Lung microvascular endothelial cell (primary cell): ENCODE measurements around the gene DGKZ. TPM values are rescaled to one million over a fixed set of nuclear protein-coding genes. Genes with fewer than 3 reads are reported as not detected.

Experiments used
- DNase-seq, 2 donors: peaks; one replicate each; pipeline versions ENCODE4 v3.0.0 to v3.0.0-alpha.2; 2010; ENCODE audit warnings: low read depth in 2 of 2
- total RNA-seq: library from RNA; depleted of rRNA; stranded (reverse); fragments of >200 nt; gene quantifications from 2 replicates; pipeline ENCODE4 v1.2.1, GENCODE V29; 2014

DGKZ gene
- total RNA-seq, 1 donor from 2014 or later: 46.2 TPM

GRCh38 chr11:46345881-46346484 is 1.3 kb upstream of the DGKZ start:
- DNase-seq: peak in 1 of 2 donors; percentile 32

DNA sequence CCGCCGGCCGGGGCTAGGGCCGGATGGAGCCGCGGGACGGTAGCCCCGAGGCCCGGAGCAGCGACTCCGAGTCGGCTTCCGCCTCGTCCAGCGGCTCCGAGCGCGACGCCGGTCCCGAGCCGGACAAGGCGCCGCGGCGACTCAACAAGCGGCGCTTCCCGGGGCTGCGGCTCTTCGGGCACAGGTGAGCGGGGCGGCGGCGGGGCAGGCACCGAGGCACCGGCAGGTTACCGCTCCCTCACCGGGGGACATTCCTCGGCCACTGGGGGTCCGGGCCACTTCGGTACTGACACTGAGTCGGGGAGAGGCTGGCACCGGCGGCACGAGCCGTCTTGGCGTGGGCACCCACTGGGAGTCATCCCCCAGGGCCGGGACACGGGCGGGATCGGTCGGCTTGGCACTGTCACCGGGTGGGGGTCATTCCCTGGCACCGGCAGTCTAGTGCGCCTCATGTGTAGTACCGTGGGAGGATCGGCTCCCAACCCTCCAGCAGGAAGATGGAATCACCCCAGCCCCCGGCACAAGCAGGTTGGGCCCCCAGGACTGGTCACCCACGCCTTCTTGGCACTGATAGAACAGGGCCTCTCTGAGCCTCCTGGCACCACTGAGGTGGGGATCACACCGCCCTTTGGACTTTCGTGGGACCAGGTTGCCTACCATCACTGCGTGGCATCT is 511 bp downstream of the DGKZ start:
- peak in 1 of 2 donors; percentile 25 for DNase-seq

GRCh38 chr11:46348566-46349401 is 1.5 kb downstream of the DGKZ start:
- DNase-seq: no peak

DNA sequence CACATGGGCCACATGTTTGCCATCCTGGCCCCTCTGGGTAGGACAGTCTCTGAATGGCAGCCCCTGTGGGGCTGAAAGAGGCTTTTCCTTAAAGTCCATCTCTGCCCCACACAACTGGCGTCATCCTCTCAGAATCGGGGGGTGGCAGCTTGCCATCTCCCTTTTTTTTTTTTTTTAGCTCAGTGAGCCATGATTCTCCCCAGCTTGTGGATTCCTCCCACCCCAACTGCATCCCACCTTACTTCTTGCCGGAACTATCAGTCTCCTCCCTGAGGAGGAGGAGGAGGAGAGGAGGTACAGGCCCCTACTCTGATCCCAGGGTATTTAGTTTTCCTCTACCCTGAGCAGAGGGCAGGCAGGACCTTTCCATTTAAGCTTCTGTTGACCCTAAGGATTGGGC is 3.4 kb downstream of the DGKZ start:
- no peak for DNase-seq

- DNase-seq: no peak
These were observed 3.9 kb downstream of the DGKZ start for GRCh38 chr11:46351148-46351547.

DNA sequence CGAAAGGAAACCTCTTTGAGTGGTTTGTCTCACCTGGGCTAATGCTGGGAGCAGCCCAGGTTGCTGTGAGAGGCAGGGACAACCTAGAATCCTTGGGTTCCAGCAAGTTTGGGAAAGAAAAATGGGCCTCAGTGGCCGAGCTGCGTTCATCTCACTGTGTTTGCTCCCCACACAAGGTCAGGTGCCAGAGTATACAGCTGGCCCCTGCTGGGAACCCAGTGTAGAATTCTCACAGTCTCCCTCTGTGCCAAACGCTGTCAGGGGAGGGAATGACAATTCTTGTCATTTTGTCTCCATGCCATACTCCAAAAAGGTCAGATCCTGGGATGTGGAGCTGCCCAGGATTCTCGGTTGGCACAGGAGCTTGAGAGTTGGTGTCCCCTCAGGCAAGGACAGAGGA is 4.3 kb downstream of the DGKZ start:
- DNase-seq: no peak

- peak; percentile 62 to 78 for DNase-seq
These were observed 5.0 kb downstream of the DGKZ start for GRCh38 chr11:46352063-46352841.

DNA sequence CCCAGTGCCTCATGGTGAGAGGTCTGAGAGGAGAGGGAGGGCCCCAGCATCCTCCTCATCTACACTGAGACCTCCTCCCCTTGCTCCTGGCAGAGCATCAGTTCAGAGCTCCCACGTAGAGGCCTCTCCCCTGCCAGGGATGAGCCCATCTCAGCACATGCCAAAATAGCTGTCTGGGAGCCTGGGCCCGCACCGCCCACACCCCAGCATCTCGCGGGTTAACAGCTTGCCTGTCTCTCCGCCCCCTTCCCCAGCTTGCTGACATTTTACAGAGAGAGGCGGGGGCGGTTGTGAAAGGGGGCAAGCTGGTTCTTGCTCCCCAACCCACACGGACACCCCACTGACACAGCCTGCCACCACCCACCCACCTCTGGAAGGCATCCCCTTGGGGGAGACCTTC is 6.4 kb downstream of the DGKZ start:
- no peak for DNase-seq

DNA sequence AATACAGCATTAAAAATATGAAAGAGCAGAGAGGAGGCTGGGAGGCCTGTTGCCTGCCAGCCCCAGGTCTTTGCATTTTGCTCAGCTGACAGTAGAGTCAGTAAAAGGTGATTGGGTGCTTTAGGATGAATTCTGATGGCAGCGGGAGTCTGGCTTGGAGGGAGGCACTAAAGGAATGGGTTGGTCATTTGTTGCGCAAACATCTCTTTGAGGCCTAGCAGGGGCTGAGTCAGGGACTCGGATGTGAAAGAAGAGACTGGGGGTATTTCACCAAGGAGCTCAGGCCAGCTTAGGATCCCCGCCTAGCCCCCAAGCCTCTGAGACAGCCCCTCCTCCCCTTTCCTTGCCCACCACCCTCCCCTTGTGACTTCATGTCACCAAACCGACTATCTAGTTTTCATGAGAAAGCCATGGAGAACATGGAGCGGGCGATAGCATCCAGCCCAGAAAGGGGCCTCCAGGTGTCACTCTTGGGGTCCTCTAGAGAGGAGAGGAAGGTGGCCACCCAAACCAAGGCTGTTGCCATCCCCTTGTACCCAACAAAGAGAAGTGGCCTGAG is 9.7 kb downstream of the DGKZ start:
- DNase-seq: no peak

DNA sequence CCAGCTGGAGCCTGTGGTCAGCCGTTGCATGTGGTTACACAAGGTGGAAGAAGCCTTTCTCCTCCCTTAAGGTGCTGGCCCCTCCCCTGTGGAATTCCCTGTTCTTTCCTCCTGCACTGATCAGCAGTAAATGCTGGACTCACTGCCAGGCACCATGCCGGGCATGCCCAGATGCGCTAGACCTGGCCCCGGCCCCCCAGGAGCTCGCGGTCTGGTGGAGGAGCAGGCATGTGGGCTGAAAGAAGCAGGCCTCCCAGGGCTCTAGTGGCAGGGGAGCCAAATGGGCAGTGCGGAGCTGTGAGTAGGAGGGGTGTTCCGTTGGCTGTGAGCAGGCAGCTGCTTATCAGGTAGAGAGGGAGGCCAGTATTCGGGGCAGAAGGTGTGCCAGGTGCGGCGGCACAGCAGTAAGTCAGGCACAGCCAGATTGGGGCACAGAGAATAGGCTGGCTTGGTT is 10.2 kb downstream of the DGKZ start:
- DNase-seq: no peak

DNA sequence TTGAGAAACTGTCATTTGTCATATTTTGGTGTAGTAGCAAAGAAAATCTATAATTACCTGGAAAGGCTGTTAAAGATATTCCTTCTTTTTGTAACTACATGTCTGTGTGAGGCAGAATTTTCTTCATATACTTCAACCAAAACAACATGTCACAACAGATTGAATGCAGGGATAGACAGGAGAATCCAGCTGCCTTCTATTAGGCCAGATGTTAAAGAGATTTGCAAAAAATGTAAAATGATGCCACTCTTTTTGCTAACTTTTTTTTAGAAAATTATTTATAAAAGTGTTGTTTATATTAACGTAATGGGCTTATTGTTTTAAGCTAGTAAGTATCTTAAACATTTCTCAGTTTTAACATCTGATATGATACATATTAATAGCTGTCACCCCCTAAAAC is 12.7 kb downstream of the DGKZ start:
- no peak for DNase-seq

DNA sequence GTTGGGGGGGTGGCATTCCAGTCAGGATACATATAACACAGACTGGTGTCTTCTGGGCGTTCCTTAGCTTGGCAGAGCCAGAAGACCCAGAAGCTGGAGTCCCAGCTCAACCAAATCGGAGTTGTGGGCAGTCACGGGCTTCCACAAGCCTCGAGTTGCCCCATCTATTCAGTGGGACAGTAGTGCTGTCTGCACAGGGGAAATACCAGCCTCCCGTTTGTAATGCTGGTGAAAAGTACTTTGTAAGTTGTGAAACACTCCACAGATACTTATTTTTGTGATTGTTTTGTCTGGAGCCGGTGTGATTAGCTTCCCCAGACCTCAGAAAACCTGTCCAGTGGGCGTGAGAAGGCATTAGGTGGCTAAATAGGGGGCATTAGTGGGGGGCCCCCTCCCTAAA is 13.6 kb downstream of the DGKZ start:
- no peak for DNase-seq

GRCh38 chr11:46361283-46362155 is 14.3 kb downstream of the DGKZ start:
- DNase-seq: peak; percentile 76 to 83

GRCh38 chr11:46362156-46363030 is 15.1 kb downstream of the DGKZ start:
- peak in 1 of 2 donors; percentile 26 for DNase-seq

GRCh38 chr11:46363031-46363407 is 15.8 kb downstream of the DGKZ start:
- DNase-seq: peak; percentile 94 to 96

- DNase-seq: peak; percentile 83 to 96
These were observed 16.3 kb downstream of the DGKZ start for GRCh38 chr11:46363455-46364005.

- DNase-seq: peak in 1 of 2 donors; percentile 37
These were observed 16.8 kb downstream of the DGKZ start for GRCh38 chr11:46364056-46364455.

- DNase-seq: no peak
These were observed 17.5 kb downstream of the DGKZ start for GRCh38 chr11:46364791-46365190.

DNA sequence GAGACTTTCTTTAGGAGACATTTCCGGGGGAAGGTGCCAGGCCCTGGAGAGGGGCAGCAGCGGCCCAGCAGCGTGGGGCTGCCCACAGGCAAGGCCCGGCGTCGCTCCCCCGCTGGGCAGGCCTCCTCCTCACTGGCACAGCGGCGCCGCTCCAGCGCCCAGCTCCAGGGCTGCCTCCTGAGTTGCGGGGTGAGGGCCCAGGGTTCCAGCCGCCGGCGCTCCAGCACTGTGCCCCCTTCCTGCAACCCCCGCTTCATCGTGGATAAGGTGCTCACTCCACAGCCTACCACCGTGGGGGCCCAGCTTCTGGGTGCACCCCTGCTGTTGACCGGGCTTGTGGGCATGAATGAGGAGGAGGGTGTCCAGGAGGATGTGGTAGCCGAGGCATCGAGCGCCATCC is 19.0 kb downstream of the DGKZ start:
- no peak for DNase-seq
